ENCODE results near the gene NAA38. TPM values are rescaled to one million over a fixed set of nuclear protein-coding genes. Genes with fewer than 3 reads are reported as not detected.

Gene NAA38
- total RNA-seq, 4 donors from 2014 or later: 57.4 to 133 (median 96.6) TPM

- Histone ChIP-seq H3K27me3 (no peaks in the 10 kb centered on the region), H3K4me1 (peaks cover 4 to 10% of the 10 kb centered on the region in 2 donors), H3K36me3 (peaks cover 0 to 4% of the 10 kb centered on the region in 2 donors), H3K4me3 (no peak overlapping the region), H3K27ac (no peak overlapping the region), H3K9me3 (no peaks in the 10 kb centered on the region)
- TF ChIP-seq POLR2A (IDR thresholded peaks at IDR 0.05) (no peak), CTCF (IDR thresholded peaks at IDR 0.05 in 4 of 5, conservative IDR thresholded peaks at IDR 0.05 in 1 of 5) (no peak)
- no peak for DNase-seq
- in situ Hi-C loops (cut with MboI; ENCODE audit: low sequenced_read_pairs in 4 of 4): loop anchor here in 1 of 4 donors (25.0 kb wide), 1 partner anchor 158 kb away; no protein-coding TSS in a partner anchor
- ATAC-seq: no peak
- intact Hi-C loops (cut with DNase I; ENCODE audit: low total_unique reads): loop anchor here (10.0 kb wide), 1 partner anchor 150 kb away; no protein-coding TSS in a partner anchor
Observed at GRCh38 chr17:7894866-7895265, 37.5 kb upstream of the NAA38 start.

DNA sequence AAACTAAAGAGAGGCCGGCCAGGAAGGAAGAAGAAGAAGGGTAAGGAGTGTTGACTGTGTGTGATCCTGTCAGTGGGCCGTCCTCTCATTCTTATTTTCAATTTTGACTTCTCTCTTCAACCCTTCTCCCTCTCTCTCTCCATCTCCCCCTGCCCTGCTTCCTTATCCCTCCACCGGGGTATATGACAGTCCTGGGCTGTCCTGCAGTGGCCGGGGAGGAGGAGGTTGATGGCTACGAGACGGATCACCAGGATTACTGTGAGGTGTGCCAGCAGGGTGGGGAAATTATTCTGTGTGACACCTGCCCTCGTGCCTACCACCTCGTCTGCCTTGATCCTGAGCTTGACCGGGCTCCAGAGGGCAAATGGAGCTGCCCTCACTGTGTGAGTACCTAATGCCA lies 36.9 kb upstream of the NAA38 start:
- Histone ChIP-seq H3K27ac (no peak overlapping the region), H3K4me1 (peaks cover 11 to 16% of the 10 kb centered on the region in 2 donors), H3K9me3 (no peaks in the 10 kb centered on the region), H3K27me3 (no peaks in the 10 kb centered on the region), H3K36me3 (peaks cover 0 to 4% of the 10 kb centered on the region in 2 donors), H3K4me3 (no peak overlapping the region)
- ATAC-seq: no peak
- in situ Hi-C loops (cut with MboI; ENCODE audit: low sequenced_read_pairs in 4 of 4): loop anchor here in 1 of 4 donors (25.0 kb wide), 1 partner anchor 157 kb away; no protein-coding TSS in a partner anchor
- TF ChIP-seq POLR2A (IDR thresholded peaks at IDR 0.05) (no peak), CTCF (IDR thresholded peaks at IDR 0.05 in 4 of 5, conservative IDR thresholded peaks at IDR 0.05 in 1 of 5) (no peak)
- DNase-seq: no peak
- intact Hi-C loops (cut with DNase I; ENCODE audit: low total_unique reads): loop anchor here (10.0 kb wide), 1 partner anchor 149 kb away; no protein-coding TSS in a partner anchor

DNA sequence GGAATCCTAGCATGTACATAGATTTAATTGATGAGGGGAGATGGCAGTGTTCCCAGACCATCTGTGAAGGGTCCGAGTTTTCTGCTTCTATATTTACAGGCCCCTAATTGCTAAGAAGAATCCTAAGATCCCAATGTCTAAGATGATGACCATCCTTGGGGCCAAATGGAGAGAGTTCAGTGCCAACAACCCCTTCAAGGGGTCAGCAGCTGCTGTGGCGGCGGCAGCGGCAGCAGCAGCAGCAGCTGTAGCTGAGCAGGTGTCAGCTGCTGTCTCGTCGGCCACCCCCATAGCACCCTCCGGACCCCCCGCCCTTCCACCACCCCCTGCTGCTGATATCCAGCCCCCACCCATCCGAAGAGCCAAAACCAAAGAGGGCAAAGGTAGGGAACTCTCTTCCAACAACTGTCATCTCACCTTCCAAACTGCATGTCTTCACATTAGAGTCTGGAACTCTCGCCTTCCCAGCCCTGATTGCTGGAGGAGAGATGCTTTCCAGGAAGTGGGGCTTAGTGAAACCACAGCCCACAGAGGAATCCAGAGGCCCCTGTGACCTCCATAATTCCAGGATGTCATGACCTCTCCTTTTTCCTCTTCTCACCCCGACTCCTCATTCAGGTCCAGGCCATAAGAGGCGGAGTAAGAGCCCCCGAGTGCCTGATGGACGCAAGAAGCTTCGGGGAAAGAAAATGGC lies 36.0 kb upstream of the NAA38 start:
- in situ Hi-C loops (cut with MboI; ENCODE audit: low sequenced_read_pairs in 4 of 4) (loop anchor here in 1 of 4 donors (25.0 kb wide), 1 partner anchor 156 kb away; no protein-coding TSS in a partner anchor), intact Hi-C loops (cut with DNase I; ENCODE audit: low total_unique reads) (loop anchor here (10.0 kb wide), 1 partner anchor 149 kb away; no protein-coding TSS in a partner anchor)
- no peak for DNase-seq
- no peak for TF ChIP-seq POLR2A (IDR thresholded peaks at IDR 0.05)
- no peak for TF ChIP-seq CTCF (IDR thresholded peaks at IDR 0.05 in 4 of 5, conservative IDR thresholded peaks at IDR 0.05 in 1 of 5)
- H3K27me3 ChIP-seq: no peaks in the 10 kb centered on the region
- no peak overlapping the region for H3K27ac ChIP-seq
- H3K36me3 ChIP-seq: no peaks in the 10 kb centered on the region
- ATAC-seq: no peak
- H3K4me1 ChIP-seq: peaks cover 19 to 25% of the 10 kb centered on the region in 2 donors
- H3K4me3 ChIP-seq: no peak overlapping the region
- no peaks in the 10 kb centered on the region for H3K9me3 ChIP-seq

- in situ Hi-C loops (cut with MboI; ENCODE audit: low sequenced_read_pairs in 4 of 4) (loop anchor here in 1 of 4 donors (25.0 kb wide), 1 partner anchor 152 kb away; no protein-coding TSS in a partner anchor), intact Hi-C loops (cut with DNase I; ENCODE audit: low total_unique reads) (loop anchor here (2.0 to 10.0 kb wide), 2 partner anchors 55 to 165 kb away; partner anchors contain the start of gene KDM6B)
- no peaks in the 10 kb centered on the region for H3K36me3 ChIP-seq
- peak overlapping the region; percentile 77 to 89 (median 81) for H3K27ac ChIP-seq
- H3K9me3 ChIP-seq: no peaks in the 10 kb centered on the region
- peak; percentile 77 to 83 for ATAC-seq
- peak overlapping the region in 2 of 4 donors; percentile 2 to 14 for H3K4me3 ChIP-seq
- peak; percentile 91 to 97 for DNase-seq
- peaks cover 15 to 17% (median 16%) of the 10 kb centered on the region in 3 donors for H3K27me3 ChIP-seq
- peak; percentile 49 to 58 (median 55) for TF ChIP-seq CTCF (IDR thresholded peaks at IDR 0.05 in 4 of 5, conservative IDR thresholded peaks at IDR 0.05 in 1 of 5)
- TF ChIP-seq POLR2A (IDR thresholded peaks at IDR 0.05): no peak
- peaks cover 41 to 47% of the 10 kb centered on the region in 2 donors for H3K4me1 ChIP-seq
Observed at GRCh38 chr17:7889166-7889955, 32.0 kb upstream of the NAA38 start.

Data from gastrocnemius medialis (tissue), 4 donors.